ENCODE data around the gene ALOX12B. TPM values are rescaled to one million over a fixed set of nuclear protein-coding genes. Genes with fewer than 3 reads are reported as not detected.

The ALOX12B gene
- polyA plus RNA-seq, 1 of the 3 experiments (the other 2 are of a cell fraction): 0.20 TPM

- H4K20me1 ChIP-seq (ENCODE audit: insufficient read depth): no peaks in the 10 kb centered on the region
- no peaks in the 10 kb centered on the region for H3K36me3 ChIP-seq (replicated peaks in 1 of 2; ENCODE audit: control insufficient read depth in 1 of 2, insufficient read depth in 2 of 2, low read length in 1 of 2)
- no peak for DNase-seq
- no peak overlapping the region for H2AFZ ChIP-seq (ENCODE audit: low read depth)
- ChIA-PET POLR2A (interaction anchor here (1.3 kb wide), 1 partner anchor 141 kb away, joined by 3 read pairs; the partner anchor contains the start of gene RNF227), CTCF (interaction anchor here (0.9 to 8.9 kb wide), 26 partner anchors 13 to 313 kb away, joined by 3 to 390 read pairs (median 14); partner anchors contain the start of genes ALOX12B, ALOXE3, NAA38 and RNF227)
- no peaks in the 10 kb centered on the region for H3K9me2 ChIP-seq
- peaks cover 21% of the 10 kb centered on the region; the same call in 1 of the 2 replicates for H3K27me3 ChIP-seq (ENCODE audit: insufficient read depth)
- H3K4me2 ChIP-seq: 0 out of 2 replicates have a peak overlapping the region, but pooled peaks have one; percentile 23
- H3K27ac ChIP-seq (ENCODE audit: low read depth in 2 of 2, low read length in 1 of 2): no peak overlapping the region
- peaks cover 0 to 6% of the 10 kb centered on the region in 2 experiments; a peak in 2 of 4 replicates for H3K4me1 ChIP-seq (ENCODE audit: control insufficient read depth in 1 of 2, insufficient read depth in 2 of 2, low read depth in 1 of 2, low read length in 1 of 2)
- no peaks in the 10 kb centered on the region for H3F3A ChIP-seq (replicated peaks; ENCODE audit: insufficient read depth)
- H3K9me3 ChIP-seq: no peaks in the 10 kb centered on the region
- WGBS (ENCODE audit: low lambda C conversion rate): 62% methylated on average over 14 of the region's 14 CpGs
- H3K9ac ChIP-seq: no peak overlapping the region
- H3K4me3 ChIP-seq (ENCODE audit: low read depth in 2 of 2, low read length in 1 of 2): no peak overlapping the region
- no peaks in the 10 kb centered on the region for H3K79me2 ChIP-seq (ENCODE audit: insufficient read depth)
- no peak for TF ChIP-seq MEF2A (IDR thresholded peaks at IDR 0.05; ENCODE audit: borderline replicate concordance, low read depth)
- TF ChIP-seq TAF1 (IDR thresholded peaks at IDR 0.05; ENCODE audit: borderline replicate concordance, low read depth, low read length): no peak
These were observed 31.1 kb downstream of the ALOX12B start for GRCh38 chr17:8056232-8056975.

GRCh38 chr17:8055851-8056231, 31.7 kb downstream of the ALOX12B start:
- Histone ChIP-seq H3K27ac (ENCODE audit: low read depth in 2 of 2, low read length in 1 of 2) (no peak overlapping the region), H3K9me3 (no peaks in the 10 kb centered on the region), H4K20me1 (ENCODE audit: insufficient read depth) (no peaks in the 10 kb centered on the region), H3K79me2 (ENCODE audit: insufficient read depth) (no peaks in the 10 kb centered on the region), H3K9ac (no peak overlapping the region), H3K4me3 (ENCODE audit: low read depth in 2 of 2, low read length in 1 of 2) (no peak overlapping the region), H3K36me3 (replicated peaks in 1 of 2; ENCODE audit: control insufficient read depth in 1 of 2, insufficient read depth in 2 of 2, low read length in 1 of 2) (no peaks in the 10 kb centered on the region), H3K27me3 (ENCODE audit: insufficient read depth) (peaks cover 15% of the 10 kb centered on the region; the same call in 1 of the 2 replicates), H3K4me2 (0 out of 2 replicates have a peak overlapping the region, but pooled peaks have one; percentile 23), H3K4me1 (ENCODE audit: control insufficient read depth in 1 of 2, insufficient read depth in 2 of 2, low read depth in 1 of 2, low read length in 1 of 2) (peaks cover 0 to 6% of the 10 kb centered on the region in 2 experiments; a peak in 2 of 4 replicates), H3F3A (replicated peaks; ENCODE audit: insufficient read depth) (no peaks in the 10 kb centered on the region), H2AFZ (ENCODE audit: low read depth) (no peak overlapping the region), H3K9me2 (no peaks in the 10 kb centered on the region)
- ChIA-PET POLR2A (interaction anchor here (1.3 kb wide), 1 partner anchor 140 kb away, joined by 3 read pairs; the partner anchor contains the start of gene RNF227), CTCF (interaction anchor here (1.5 to 8.9 kb wide), 13 partner anchors 12 to 313 kb away, joined by 7 to 390 read pairs (median 69); partner anchors contain the start of genes ALOX12B, ALOXE3 and NAA38)
- WGBS (ENCODE audit: low lambda C conversion rate): 71% methylated on average over 3 of the region's 3 CpGs
- DNase-seq: no peak
- TF ChIP-seq SIN3A (IDR thresholded peaks at IDR 0.05; ENCODE audit: borderline replicate concordance, low read depth, low read length): no peak
- TF ChIP-seq ELF1 (IDR thresholded peaks at IDR 0.05): no peak
- no peak for TF ChIP-seq FOXJ3 (CRISPR knock-in tag; IDR thresholded peaks at IDR 0.05)
- no peak for TF ChIP-seq RAD21 (IDR thresholded peaks at IDR 0.05; ENCODE audit: low read length)

- ChIA-PET POLR2A (no interaction called here), CTCF (interaction anchor here (0.7 to 1.5 kb wide), 4 partner anchors 11 to 228 kb away, joined by 3 read pairs; no protein-coding TSS in a partner anchor)
- Histone ChIP-seq H2AFZ (ENCODE audit: low read depth) (no peak overlapping the region), H3K9me2 (no peaks in the 10 kb centered on the region), H3K4me1 (ENCODE audit: control insufficient read depth in 1 of 2, insufficient read depth in 2 of 2, low read depth in 1 of 2, low read length in 1 of 2) (peaks cover 0 to 3% of the 10 kb centered on the region in 2 experiments; a peak in 2 of 4 replicates), H3K4me2 (no peak overlapping the region), H3K9me3 (no peaks in the 10 kb centered on the region), H3F3A (replicated peaks; ENCODE audit: insufficient read depth) (no peaks in the 10 kb centered on the region), H3K36me3 (replicated peaks in 1 of 2; ENCODE audit: control insufficient read depth in 1 of 2, insufficient read depth in 2 of 2, low read length in 1 of 2) (no peaks in the 10 kb centered on the region), H4K20me1 (ENCODE audit: insufficient read depth) (no peaks in the 10 kb centered on the region), H3K4me3 (ENCODE audit: low read depth in 2 of 2, low read length in 1 of 2) (no peak overlapping the region), H3K79me2 (ENCODE audit: insufficient read depth) (no peaks in the 10 kb centered on the region), H3K9ac (no peak overlapping the region), H3K27ac (ENCODE audit: low read depth in 2 of 2, low read length in 1 of 2) (no peak overlapping the region), H3K27me3 (ENCODE audit: insufficient read depth) (no peaks in the 10 kb centered on the region)
- DNase-seq: no peak
- 84% methylated on average over 7 of the region's 7 CpGs for WGBS (ENCODE audit: low lambda C conversion rate)
- TF ChIP-seq POLR2AphosphoS5 (IDR thresholded peaks at IDR 0.05; ENCODE audit: low read depth, low read length): no peak
- TF ChIP-seq, protein P1, sequence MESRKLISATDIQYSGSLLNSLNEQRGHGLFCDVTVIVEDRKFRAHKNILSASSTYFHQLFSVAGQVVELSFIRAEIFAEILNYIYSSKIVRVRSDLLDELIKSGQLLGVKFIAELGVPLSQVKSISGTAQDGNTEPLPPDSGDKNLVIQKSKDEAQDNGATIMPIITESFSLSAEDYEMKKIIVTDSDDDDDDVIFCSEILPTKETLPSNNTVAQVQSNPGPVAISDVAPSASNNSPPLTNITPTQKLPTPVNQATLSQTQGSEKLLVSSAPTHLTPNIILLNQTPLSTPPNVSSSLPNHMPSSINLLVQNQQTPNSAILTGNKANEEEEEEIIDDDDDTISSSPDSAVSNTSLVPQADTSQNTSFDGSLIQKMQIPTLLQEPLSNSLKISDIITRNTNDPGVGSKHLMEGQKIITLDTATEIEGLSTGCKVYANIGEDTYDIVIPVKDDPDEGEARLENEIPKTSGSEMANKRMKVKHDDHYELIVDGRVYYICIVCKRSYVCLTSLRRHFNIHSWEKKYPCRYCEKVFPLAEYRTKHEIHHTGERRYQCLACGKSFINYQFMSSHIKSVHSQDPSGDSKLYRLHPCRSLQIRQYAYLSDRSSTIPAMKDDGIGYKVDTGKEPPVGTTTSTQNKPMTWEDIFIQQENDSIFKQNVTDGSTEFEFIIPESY (IDR thresholded peaks at IDR 0.05; ENCODE audit: borderline replicate concordance, low read depth): no peak
- TF ChIP-seq GABPA (IDR thresholded peaks at IDR 0.05; ENCODE audit: low read depth): no peak
- no peak for TF ChIP-seq RCOR1 (IDR thresholded peaks at IDR 0.05; ENCODE audit: low read length)
- TF ChIP-seq SMC3 (IDR thresholded peaks at IDR 0.05; ENCODE audit: low read depth, low read length): no peak
- no peak for TF ChIP-seq REST (IDR thresholded peaks at IDR 0.05; ENCODE audit: low read depth, low read length)
- TF ChIP-seq RXRA (IDR thresholded peaks at IDR 0.05; ENCODE audit: borderline replicate concordance, low read depth): no peak
- TF ChIP-seq TCF12 (IDR thresholded peaks at IDR 0.05): no peak
- TF ChIP-seq TEAD4 (IDR thresholded peaks at IDR 0.05; ENCODE audit: borderline replicate concordance, insufficient read depth): no peak
These were observed 33.9 kb downstream of the ALOX12B start for GRCh38 chr17:8053600-8053999.
